Measurements from ENCODE around the gene SLC5A5.

Gene SLC5A5

GRCh38 chr19:17933414-17934129 is 61.8 kb downstream of the SLC5A5 start:
- DNase-seq (ENCODE audit: low spot score) = no peak
- TF ChIP-seq CTCF (IDR thresholded peaks at IDR 0.05; ENCODE audit: borderline replicate concordance, control extremely low read depth, extremely low read depth, insufficient read depth, missing control alignments) = no peak
- in situ Hi-C loops (cut with MboI; ENCODE audit: low sequenced_read_pairs, unreplicated experiment) = loop anchor here (25.0 kb wide), 1 partner anchor 129 kb away; no protein-coding TSS in a partner anchor

GRCh38 chr19:17936379-17936778 is 64.6 kb downstream of the SLC5A5 start:
- DNase-seq (ENCODE audit: low spot score) = no peak
- TF ChIP-seq CTCF (IDR thresholded peaks at IDR 0.05; ENCODE audit: borderline replicate concordance, control extremely low read depth, extremely low read depth, insufficient read depth, missing control alignments) = no peak
- in situ Hi-C loops (cut with MboI; ENCODE audit: low sequenced_read_pairs, unreplicated experiment) = loop anchor here (5.0 to 25.0 kb wide), 2 partner anchors 56 to 126 kb away; no protein-coding TSS in a partner anchor

GRCh38 chr19:17937371-17937900 is 65.7 kb downstream of the SLC5A5 start:
- no peak for TF ChIP-seq CTCF (IDR thresholded peaks at IDR 0.05; ENCODE audit: borderline replicate concordance, control extremely low read depth, extremely low read depth, insufficient read depth, missing control alignments)
- DNase-seq (ENCODE audit: low spot score) = no peak
- in situ Hi-C loops (cut with MboI; ENCODE audit: low sequenced_read_pairs, unreplicated experiment) = loop anchor here (5.0 to 25.0 kb wide), 2 partner anchors 55 to 125 kb away; no protein-coding TSS in a partner anchor

- TF ChIP-seq CTCF (IDR thresholded peaks at IDR 0.05; ENCODE audit: borderline replicate concordance, control extremely low read depth, extremely low read depth, insufficient read depth, missing control alignments) = peak; percentile 90
- DNase-seq (ENCODE audit: low spot score) = peak; percentile 91
- in situ Hi-C loops (cut with MboI; ENCODE audit: low sequenced_read_pairs, unreplicated experiment) = loop anchor here (5.0 to 25.0 kb wide), 2 partner anchors 54 to 124 kb away; no protein-coding TSS in a partner anchor
Measured at GRCh38 chr19:17938092-17938845, 66.5 kb downstream of the SLC5A5 start.

GRCh38 chr19:17942181-17942580 is 70.4 kb downstream of the SLC5A5 start:
- no peak for TF ChIP-seq CTCF (IDR thresholded peaks at IDR 0.05; ENCODE audit: borderline replicate concordance, control extremely low read depth, extremely low read depth, insufficient read depth, missing control alignments)
- in situ Hi-C loops (cut with MboI; ENCODE audit: low sequenced_read_pairs, unreplicated experiment) = loop anchor here (25.0 kb wide), 1 partner anchor 120 kb away; no protein-coding TSS in a partner anchor

GRCh38 chr19:17942582-17943273 is 71.0 kb downstream of the SLC5A5 start:
- no peak for TF ChIP-seq CTCF (IDR thresholded peaks at IDR 0.05; ENCODE audit: borderline replicate concordance, control extremely low read depth, extremely low read depth, insufficient read depth, missing control alignments)
- DNase-seq (ENCODE audit: low spot score) = no peak
- in situ Hi-C loops (cut with MboI; ENCODE audit: low sequenced_read_pairs, unreplicated experiment) = loop anchor here (25.0 kb wide), 1 partner anchor 120 kb away; no protein-coding TSS in a partner anchor

More at GRCh38 chr19:17942181-17942580, 70.4 kb downstream of the SLC5A5 start:
- no peak for DNase-seq (ENCODE audit: low spot score)

Measured in GM13976 (cell line).